ENCODE results near the gene CELA2A.
A peak's percentile ranks its signal among the peaks of the same experiment; 100 is the strongest.

GRCh38 chr1:15501208-15502032 lies 44.9 kb downstream of the CELA2A start:
- TF ChIP-seq CTCF (IDR thresholded peaks at IDR 0.05 in 4 of 5, conservative IDR thresholded peaks at IDR 0.05 in 1 of 5) (peak; percentile 15 to 69 (median 34)), POLR2A (IDR thresholded peaks at IDR 0.05) (no peak)

Data from gastrocnemius medialis (tissue), 4 donors.